GM06990 (cell line): Measurements from ENCODE around the gene M1AP.

Source experiments
- DNase-seq: peaks from one replicate; pipeline ENCODE4 v3.0.0-alpha.2; 2011; ENCODE audit not compliant: insufficient read length; ENCODE audit errors: extremely low read depth
- H3K27me3 ChIP-seq: replicated peaks from 2 replicates; pipeline ENCODE4 v1.6.0; 2011; ENCODE audit warnings: low read length; ENCODE audit not compliant: control insufficient read depth, insufficient read depth
- H3K36me3 ChIP-seq: 2 replicates; pipeline ENCODE4 v1.5.1; 2011; ENCODE audit warnings: low read length; ENCODE audit not compliant: control insufficient read depth, insufficient read depth
- H3K4me3 ChIP-seq: replicated peaks from 2 replicates; pipeline ENCODE4 v1.5.1; 2011; ENCODE audit warnings: low read depth, mild to moderate bottlenecking, control low read depth, low read length
- CTCF ChIP-seq: IDR thresholded peaks from 2 replicates; pipeline ENCODE4 v1.5.1; 2011; ENCODE audit warnings: low read length, control low read depth, mild to moderate bottlenecking, inconsistent platforms; ENCODE audit not compliant: insufficient read depth, poor library complexity, severe bottlenecking

Gene M1AP

GRCh38 chr2:74620671-74621070, 27.5 kb downstream of the M1AP start:
- DNase-seq, result no peak
- no peak overlapping the region for H3K4me3 ChIP-seq
- TF ChIP-seq CTCF, result no peak
- no peaks in the 10 kb centered on the region for H3K36me3 ChIP-seq
- H3K27me3 ChIP-seq, result no peaks in the 10 kb centered on the region

GRCh38 chr2:74619651-74620297, 28.4 kb downstream of the M1AP start:
- no peak for TF ChIP-seq CTCF
- H3K27me3 ChIP-seq, result no peaks in the 10 kb centered on the region
- no peaks in the 10 kb centered on the region for H3K36me3 ChIP-seq
- no peak overlapping the region for H3K4me3 ChIP-seq
- DNase-seq, result peak; percentile 32

GRCh38 chr2:74618410-74619083, 29.6 kb downstream of the M1AP start:
- no peak for TF ChIP-seq CTCF
- DNase-seq, result no peak
- Histone ChIP-seq H3K4me3 (no peak overlapping the region), H3K27me3 (no peaks in the 10 kb centered on the region), H3K36me3 (no peaks in the 10 kb centered on the region)

- H3K4me3 ChIP-seq, result no peak overlapping the region
- TF ChIP-seq CTCF, result no peak
- no peaks in the 10 kb centered on the region for H3K36me3 ChIP-seq
- DNase-seq, result no peak
- no peaks in the 10 kb centered on the region for H3K27me3 ChIP-seq
Observed at GRCh38 chr2:74617122-74617521, 31.0 kb downstream of the M1AP start.

- no peaks in the 10 kb centered on the region for H3K27me3 ChIP-seq
- no peak for DNase-seq
- H3K4me3 ChIP-seq, result no peak overlapping the region
- TF ChIP-seq CTCF, result no peak
- no peaks in the 10 kb centered on the region for H3K36me3 ChIP-seq
Observed at GRCh38 chr2:74606927-74607326, 41.2 kb downstream of the M1AP start.
